K562 (cell line): ENCODE measurements around the gene MARK2. TPM values are rescaled to one million over a fixed set of nuclear protein-coding genes. Genes with fewer than 3 reads are reported as not detected.

Source experiments
- CREM ChIP-seq: IDR thresholded peaks from 2 replicates; pipeline ENCODE4 v1.6.1; 2014; ENCODE audit warnings: antibody characterized with exemption, low read depth
- HMGN3 ChIP-seq: IDR thresholded peaks from 2 replicates; pipeline ENCODE4 v1.6.1; 2011; ENCODE audit warnings: borderline replicate concordance, low read depth, mild to moderate bottlenecking, mixed read lengths, low read length; ENCODE audit not compliant: insufficient read length; ENCODE audit errors: extremely low read depth
- ID3 ChIP-seq, 2 experiments: fragments of 250-450 bp in 1 of 2; fragments of 450-650 bp in 1 of 2; sonication (Bioruptor Pico) in 1 of 2; IDR thresholded peaks; 2 replicates each; pipeline versions ENCODE4 v1.6.1 to v1.8.0; 2016 to 2021; ENCODE audit warnings: mild to moderate bottlenecking in 2 of 2, moderate library complexity in 2 of 2, missing compliant biosample characterization in 1 of 2, missing genetic modification characterization in 1 of 2
- KDM1A ChIP-seq, 2 experiments: fragments of 450-650 bp; IDR thresholded peaks; 2 replicates each; pipeline ENCODE4 v1.6.1; 2016; ENCODE audit warnings: mild to moderate bottlenecking in 2 of 2
- KDM5B ChIP-seq: fragments of 200-600 bp; sonication (generic); IDR thresholded peaks from 2 replicates; pipeline ENCODE4 v1.6.1; 2012; ENCODE audit warnings: low read depth, mild to moderate bottlenecking, moderate library complexity, low read length, control low read depth, inconsistent platforms; ENCODE audit not compliant: insufficient replicate concordance
- MBD1 ChIP-seq: fragments of 250-450 bp; sonication (Bioruptor Pico); IDR thresholded peaks from 2 replicates; pipeline ENCODE4 v1.8.0; 2022; ENCODE audit warnings: inconsistent platforms
- MNT ChIP-seq, 2 experiments: fragments of 450-650 bp; conservative IDR thresholded peaks; 2 replicates each; pipeline ENCODE4 v1.6.1; 2017; ENCODE audit warnings: mild to moderate bottlenecking in 2 of 2, moderate library complexity in 2 of 2
- NEUROD1 ChIP-seq: fragments of 150-350 bp; IDR thresholded peaks from 2 replicates; pipeline ENCODE4 v1.6.1; 2014; ENCODE audit warnings: borderline replicate concordance, low read length, low read depth; ENCODE audit not compliant: partially characterized antibody
- SMARCE1 ChIP-seq: fragments of 450-650 bp; IDR thresholded peaks from 2 replicates; pipeline ENCODE4 v1.7.1; 2016; ENCODE audit warnings: mild to moderate bottlenecking
- TAF1 ChIP-seq: IDR thresholded peaks from 2 replicates; pipeline ENCODE4 v1.6.1; 2011; ENCODE audit warnings: mild to moderate bottlenecking, low read length, moderate library complexity; ENCODE audit not compliant: insufficient read depth, control insufficient read depth, severe bottlenecking; ENCODE audit errors: extremely low read depth
- ZC3H4 ChIP-seq: sonication (generic); formaldehyde crosslinking; IDR thresholded peaks from 2 replicates; pipeline ENCODE4 v1.9.0; 2021; ENCODE audit warnings: missing genetic modification reagents, borderline replicate concordance
- ZNF436 ChIP-seq: fragments of 250-450, 450-650 bp; sonication (Bioruptor Pico); formaldehyde crosslinking; IDR thresholded peaks from 2 replicates; pipeline ENCODE4 v1.7.0; 2020; ENCODE audit warnings: mild to moderate bottlenecking
- polyA plus RNA-seq, 8 experiments: library from polyadenylated mRNA; depleted of rRNA in 4 of 8; stranded (reverse) in 5 of 8; unstranded in 3 of 8; fragments of >200 nt; fragmentation: Nextera tagmentation in 2 of 8; fragmentation: Illumina TruSeq in 1 of 8; extraction: Ambion mirVana in 2 of 8; extraction: Trizol in 1 of 8; gene quantifications; 2 replicates each; pipeline versions ENCODE4 v1.2.1 to v1.2.3, GENCODE V29; 2011 to 2014; ENCODE audit warnings: inconsistent platforms in 1 of 8, missing spikeins in 1 of 8
- total RNA-seq, 7 experiments: library from RNA; depleted of rRNA in 6 of 7; stranded (reverse); fragments of >200 nt in 6 of 7; fragmentation: Illumina TruSeq in 2 of 7; extraction: Trizol in 2 of 7; gene quantifications; 2 replicates each; pipeline versions ENCODE4 v1.2.1 to v1.2.3, GENCODE V29; 2011 to 2021; ENCODE audit warnings: low replicate concordance in 1 of 7
- TF ChIP-seq, protein P1 (sequence below): sonication (generic); IDR thresholded peaks from 2 replicates; pipeline ENCODE4 v1.6.1; 2016
- TF ChIP-seq, protein P2 (sequence below): fragments of 250-450 bp; sonication (Bioruptor Pico); IDR thresholded peaks from 2 replicates; pipeline ENCODE4 v1.8.0; 2021; ENCODE audit warnings: mild to moderate bottlenecking, moderate library complexity

MARK2 gene
- total and polyA plus RNA-seq, 9 of the 15 experiments (the other 6 are each of a cell fraction or from before 2014, with no cell fraction given) = 0.32 to 43.5 (median 15.1) TPM

DNA sequence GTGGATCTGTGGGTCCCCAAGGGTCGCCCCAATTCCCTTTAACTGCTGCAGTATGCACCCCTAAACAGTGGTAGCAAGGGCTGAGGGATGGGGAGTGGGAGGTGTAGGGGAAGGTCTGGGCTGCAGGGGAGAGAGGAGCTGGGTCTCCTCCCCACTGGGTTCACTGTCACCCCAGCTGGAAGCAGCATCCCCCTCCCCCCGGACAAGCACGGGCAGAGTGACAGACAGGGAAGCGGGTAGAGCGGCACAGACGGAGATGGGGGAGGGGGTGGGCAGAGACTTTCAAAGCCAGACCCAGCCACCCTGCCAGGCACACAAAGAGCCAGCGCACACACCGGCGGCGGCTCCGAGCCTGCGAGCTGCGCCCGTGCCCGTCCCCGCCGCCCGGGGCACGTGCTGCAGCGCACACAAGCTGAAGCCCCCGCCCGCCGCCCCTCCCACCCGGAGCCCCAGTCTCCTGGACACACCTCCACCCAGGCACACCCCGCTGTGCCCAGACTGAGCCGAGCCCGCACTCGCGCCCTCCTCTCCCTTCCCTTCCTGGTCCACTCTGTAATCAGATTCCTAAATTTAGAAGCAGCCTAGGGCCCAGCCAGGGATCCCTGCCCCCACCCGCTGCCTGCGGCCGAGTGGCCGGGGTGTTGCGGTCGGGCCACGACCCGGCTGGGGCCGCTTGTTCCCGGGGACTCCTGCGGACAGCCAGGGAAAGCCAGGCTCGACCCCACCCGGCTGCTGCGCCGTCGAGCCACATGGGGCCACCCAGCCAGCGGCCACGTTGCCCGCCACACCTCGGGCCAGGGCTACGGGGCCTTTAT lies 79.0 kb downstream of the MARK2 start (continued):
- TF ChIP-seq MBD1 (CRISPR knock-in tag) = no peak
- no peak for TF ChIP-seq SMARCE1
- peak; percentile 30 for TF ChIP-seq HMGN3
- no peak for TF ChIP-seq KDM5B
- TF ChIP-seq, protein P1, sequence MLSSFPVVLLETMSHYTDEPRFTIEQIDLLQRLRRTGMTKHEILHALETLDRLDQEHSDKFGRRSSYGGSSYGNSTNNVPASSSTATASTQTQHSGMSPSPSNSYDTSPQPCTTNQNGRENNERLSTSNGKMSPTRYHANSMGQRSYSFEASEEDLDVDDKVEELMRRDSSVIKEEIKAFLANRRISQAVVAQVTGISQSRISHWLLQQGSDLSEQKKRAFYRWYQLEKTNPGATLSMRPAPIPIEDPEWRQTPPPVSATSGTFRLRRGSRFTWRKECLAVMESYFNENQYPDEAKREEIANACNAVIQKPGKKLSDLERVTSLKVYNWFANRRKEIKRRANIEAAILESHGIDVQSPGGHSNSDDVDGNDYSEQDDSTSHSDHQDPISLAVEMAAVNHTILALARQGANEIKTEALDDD = no peak
- TF ChIP-seq NEUROD1 = no peak
- TF ChIP-seq KDM1A (IDR thresholded peaks at IDR 0.05) = peak in 1 of 2 experiments; percentile 94; a peak in 2 of 4 replicates
- TF ChIP-seq, protein P2, sequence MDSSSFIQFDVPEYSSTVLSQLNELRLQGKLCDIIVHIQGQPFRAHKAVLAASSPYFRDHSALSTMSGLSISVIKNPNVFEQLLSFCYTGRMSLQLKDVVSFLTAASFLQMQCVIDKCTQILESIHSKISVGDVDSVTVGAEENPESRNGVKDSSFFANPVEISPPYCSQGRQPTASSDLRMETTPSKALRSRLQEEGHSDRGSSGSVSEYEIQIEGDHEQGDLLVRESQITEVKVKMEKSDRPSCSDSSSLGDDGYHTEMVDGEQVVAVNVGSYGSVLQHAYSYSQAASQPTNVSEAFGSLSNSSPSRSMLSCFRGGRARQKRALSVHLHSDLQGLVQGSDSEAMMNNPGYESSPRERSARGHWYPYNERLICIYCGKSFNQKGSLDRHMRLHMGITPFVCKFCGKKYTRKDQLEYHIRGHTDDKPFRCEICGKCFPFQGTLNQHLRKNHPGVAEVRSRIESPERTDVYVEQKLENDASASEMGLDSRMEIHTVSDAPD (CRISPR knock-in tag) = no peak
- peak; percentile 45 for TF ChIP-seq TAF1
- TF ChIP-seq ZNF436 = no peak
- TF ChIP-seq MNT (conservative IDR thresholded peaks at IDR 0.05) = peak in 1 of 2 experiments; percentile 36; a peak in 2 of 4 replicates
- no peak for TF ChIP-seq ID3 (CRISPR knock-in tag; IDR thresholded peaks at IDR 0.05)
- peak; percentile 75; the same call in 1 of the 2 replicates for TF ChIP-seq ID3 (tag; IDR thresholded peaks at IDR 0.05)
- 0 out of 2 replicates have a peak, but pooled peaks have one; percentile 7 for TF ChIP-seq CREM
- no peak for TF ChIP-seq ZC3H4 (CRISPR knock-in tag)
